NB4 (cell line): ENCODE results near the gene MMAB.

Experiments
- DNase-seq: peaks from one replicate; pipeline ENCODE4 v3.0.0; 2010; ENCODE audit warnings: low read depth
- H3K4me3 ChIP-seq: one replicate; pipeline ENCODE4 v1.5.1; 2011; ENCODE audit warnings: mild to moderate bottlenecking, low read depth, low read length, moderate library complexity
- MAX ChIP-seq: IDR thresholded peaks from 2 replicates; pipeline ENCODE4 v1.6.1; 2011; ENCODE audit warnings: low read depth, low read length
- MYC ChIP-seq: IDR thresholded peaks from 2 replicates; pipeline ENCODE4 v1.6.1; 2011; ENCODE audit warnings: low read depth, low read length
- POLR2A ChIP-seq: IDR thresholded peaks from 2 replicates; pipeline ENCODE4 v1.6.1; 2011; ENCODE audit warnings: mild to moderate bottlenecking; ENCODE audit not compliant: insufficient read length; ENCODE audit errors: extremely low read depth
- TF ChIP-seq, protein P1 (sequence below): IDR thresholded peaks from one replicate; pipeline ENCODE4 v1.5.1; 2012; ENCODE audit warnings: low read depth, low read length

The MMAB gene

DNA sequence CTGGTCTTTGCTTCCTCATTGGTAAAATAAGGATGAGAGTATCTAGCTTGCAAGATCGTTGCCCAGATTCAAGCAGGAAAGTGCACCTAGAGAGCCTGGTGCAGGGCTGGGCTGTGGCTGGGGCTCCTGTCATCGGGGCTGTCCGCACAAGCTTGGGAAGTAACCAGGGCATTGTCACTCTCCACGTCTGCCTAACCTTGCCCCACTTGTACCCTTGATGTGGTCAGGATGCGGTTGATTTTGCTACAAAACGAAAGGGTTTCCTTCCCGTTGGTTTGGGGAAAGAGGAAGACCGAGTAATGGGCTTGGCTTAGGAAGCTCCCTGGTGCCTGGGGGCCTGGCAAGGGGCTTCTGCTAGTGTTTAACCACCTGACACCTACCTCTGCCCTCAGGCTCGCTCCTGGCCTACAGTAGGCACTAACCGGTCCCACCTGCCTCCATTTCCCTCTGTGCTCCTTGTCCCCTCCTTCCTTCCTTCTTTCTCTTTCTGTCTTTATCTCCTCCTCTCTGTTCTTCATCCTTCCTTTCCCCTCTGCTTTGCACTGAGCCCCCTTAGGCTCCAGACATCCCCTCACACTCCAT lies 22.1 kb upstream of the MMAB start:
- H3K4me3 ChIP-seq: no peak overlapping the region
- no peak for TF ChIP-seq MAX
- no peak for TF ChIP-seq POLR2A
- TF ChIP-seq MYC: no peak
- TF ChIP-seq, protein P1, sequence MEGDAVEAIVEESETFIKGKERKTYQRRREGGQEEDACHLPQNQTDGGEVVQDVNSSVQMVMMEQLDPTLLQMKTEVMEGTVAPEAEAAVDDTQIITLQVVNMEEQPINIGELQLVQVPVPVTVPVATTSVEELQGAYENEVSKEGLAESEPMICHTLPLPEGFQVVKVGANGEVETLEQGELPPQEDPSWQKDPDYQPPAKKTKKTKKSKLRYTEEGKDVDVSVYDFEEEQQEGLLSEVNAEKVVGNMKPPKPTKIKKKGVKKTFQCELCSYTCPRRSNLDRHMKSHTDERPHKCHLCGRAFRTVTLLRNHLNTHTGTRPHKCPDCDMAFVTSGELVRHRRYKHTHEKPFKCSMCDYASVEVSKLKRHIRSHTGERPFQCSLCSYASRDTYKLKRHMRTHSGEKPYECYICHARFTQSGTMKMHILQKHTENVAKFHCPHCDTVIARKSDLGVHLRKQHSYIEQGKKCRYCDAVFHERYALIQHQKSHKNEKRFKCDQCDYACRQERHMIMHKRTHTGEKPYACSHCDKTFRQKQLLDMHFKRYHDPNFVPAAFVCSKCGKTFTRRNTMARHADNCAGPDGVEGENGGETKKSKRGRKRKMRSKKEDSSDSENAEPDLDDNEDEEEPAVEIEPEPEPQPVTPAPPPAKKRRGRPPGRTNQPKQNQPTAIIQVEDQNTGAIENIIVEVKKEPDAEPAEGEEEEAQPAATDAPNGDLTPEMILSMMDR: no peak
- peak; percentile 68 for DNase-seq

GRCh38 chr12:109594556-109595317 lies 21.4 kb upstream of the MMAB start:
- no peak for DNase-seq
- no peak overlapping the region for H3K4me3 ChIP-seq
- TF ChIP-seq POLR2A (no peak), MAX (no peak), MYC (no peak)
- TF ChIP-seq, protein P1: no peak

DNA sequence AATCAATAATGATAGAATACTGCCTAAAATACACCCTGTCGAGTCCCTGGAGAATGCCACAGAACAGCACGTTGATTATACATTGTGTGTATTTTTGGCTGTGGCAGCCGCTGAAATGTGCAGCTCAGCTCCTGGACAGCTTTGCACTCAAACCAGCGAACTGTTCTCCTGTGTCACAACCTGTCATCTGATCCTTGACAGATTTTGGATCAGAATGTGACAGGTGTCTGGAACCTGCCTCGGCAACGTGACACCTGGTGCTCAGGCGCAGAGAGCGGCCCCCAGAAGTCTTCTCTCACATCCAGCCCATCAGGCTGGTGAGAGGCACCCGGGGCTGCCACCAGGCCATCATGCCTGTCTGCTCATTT lies 19.6 kb upstream of the MMAB start:
- no peak for DNase-seq
- H3K4me3 ChIP-seq: no peak overlapping the region
- TF ChIP-seq MAX (no peak), MYC (no peak), POLR2A (no peak)
- TF ChIP-seq, protein P1: no peak

DNA sequence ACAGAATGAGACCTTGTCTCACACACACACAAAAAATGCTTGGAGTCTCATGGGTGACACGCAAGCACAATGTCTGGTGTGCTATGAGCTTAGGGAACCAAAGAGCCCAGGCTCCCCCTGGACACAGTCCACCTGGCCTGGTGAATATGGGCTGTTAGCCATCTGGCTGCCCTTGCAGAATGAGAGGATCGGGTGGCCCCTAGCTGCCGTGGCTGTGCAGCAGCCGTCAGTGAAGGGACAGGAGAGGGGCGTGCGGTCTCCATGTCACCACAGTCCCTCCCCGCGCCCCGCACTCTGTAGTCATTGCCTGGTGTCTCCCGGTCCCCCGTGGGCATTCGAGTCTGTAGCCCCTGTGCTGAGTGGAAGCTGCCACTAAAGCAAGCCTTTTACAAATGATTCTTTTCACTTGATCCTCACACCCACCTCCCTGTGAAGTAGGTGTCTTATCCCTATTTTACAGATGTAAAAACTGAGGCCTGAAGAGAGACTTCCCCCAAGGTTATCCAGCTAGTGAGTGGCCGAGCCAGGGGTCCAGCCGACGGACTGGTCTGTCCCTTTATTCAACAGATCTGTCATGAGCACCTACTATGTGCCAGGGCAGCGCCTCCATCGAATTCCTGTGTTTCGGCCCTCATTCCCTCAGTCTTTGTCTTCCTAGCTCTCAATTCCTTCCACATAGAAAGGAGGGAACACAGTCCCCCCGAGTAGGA lies 19.0 kb upstream of the MMAB start:
- DNase-seq: no peak
- TF ChIP-seq POLR2A (no peak), MYC (no peak), MAX (no peak)
- TF ChIP-seq, protein P1: no peak
- H3K4me3 ChIP-seq: no peak overlapping the region

- no peak overlapping the region for H3K4me3 ChIP-seq
- TF ChIP-seq POLR2A (no peak), MYC (no peak), MAX (no peak)
- TF ChIP-seq, protein P1: no peak
- DNase-seq: no peak
Observed at GRCh38 chr12:109591041-109591440, 17.7 kb upstream of the MMAB start.
